Measurements from ENCODE around the gene CHMP4B.

Gene CHMP4B

DNA sequence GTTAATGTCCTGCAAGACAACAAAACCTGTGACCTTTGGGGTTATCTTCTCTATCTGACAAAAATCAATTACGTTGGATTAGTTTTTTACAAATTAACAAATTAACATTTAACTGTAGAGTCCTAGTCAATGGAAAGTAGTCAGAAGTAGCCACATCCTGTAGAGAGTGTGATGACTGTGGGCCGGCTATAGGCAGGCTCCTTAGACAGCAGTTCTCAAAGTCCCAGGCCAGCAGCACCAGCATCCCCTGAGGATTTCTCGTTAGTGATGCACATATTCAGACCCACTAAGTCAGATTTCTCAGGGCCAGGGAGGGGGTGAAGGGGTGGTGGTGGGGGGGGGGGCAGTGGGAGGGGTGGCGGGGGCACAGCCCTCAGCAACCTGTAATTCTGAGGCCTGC is 42.1 kb upstream of the CHMP4B start:
- no peak for DNase-seq (ENCODE audit: low read depth)
- H3K4me3 ChIP-seq (ENCODE audit: low read length) = no peak overlapping the region
- TF ChIP-seq, protein P1, sequence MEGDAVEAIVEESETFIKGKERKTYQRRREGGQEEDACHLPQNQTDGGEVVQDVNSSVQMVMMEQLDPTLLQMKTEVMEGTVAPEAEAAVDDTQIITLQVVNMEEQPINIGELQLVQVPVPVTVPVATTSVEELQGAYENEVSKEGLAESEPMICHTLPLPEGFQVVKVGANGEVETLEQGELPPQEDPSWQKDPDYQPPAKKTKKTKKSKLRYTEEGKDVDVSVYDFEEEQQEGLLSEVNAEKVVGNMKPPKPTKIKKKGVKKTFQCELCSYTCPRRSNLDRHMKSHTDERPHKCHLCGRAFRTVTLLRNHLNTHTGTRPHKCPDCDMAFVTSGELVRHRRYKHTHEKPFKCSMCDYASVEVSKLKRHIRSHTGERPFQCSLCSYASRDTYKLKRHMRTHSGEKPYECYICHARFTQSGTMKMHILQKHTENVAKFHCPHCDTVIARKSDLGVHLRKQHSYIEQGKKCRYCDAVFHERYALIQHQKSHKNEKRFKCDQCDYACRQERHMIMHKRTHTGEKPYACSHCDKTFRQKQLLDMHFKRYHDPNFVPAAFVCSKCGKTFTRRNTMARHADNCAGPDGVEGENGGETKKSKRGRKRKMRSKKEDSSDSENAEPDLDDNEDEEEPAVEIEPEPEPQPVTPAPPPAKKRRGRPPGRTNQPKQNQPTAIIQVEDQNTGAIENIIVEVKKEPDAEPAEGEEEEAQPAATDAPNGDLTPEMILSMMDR (IDR thresholded peaks at IDR 0.05; ENCODE audit: insufficient read depth, low read depth, low read length, missing control alignments) = no peak

DNA sequence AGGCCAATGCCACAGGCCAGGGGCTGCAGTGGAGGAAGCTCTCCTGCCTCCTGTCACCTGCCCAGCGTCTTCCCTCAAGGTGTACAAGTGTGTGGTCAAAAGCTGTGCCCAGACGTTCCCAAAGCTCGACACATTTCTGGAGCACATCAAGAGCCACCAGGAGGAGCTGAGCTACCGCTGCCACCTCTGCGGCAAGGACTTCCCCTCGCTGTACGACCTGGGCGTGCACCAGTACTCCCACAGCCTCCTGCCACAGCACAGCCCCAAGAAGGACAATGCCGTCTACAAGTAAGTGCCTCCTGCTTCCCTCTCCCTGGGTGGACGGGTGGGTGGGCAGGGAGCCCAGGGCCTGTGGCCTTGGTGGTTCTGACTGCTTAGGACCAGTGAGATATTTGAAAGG is 41.1 kb upstream of the CHMP4B start:
- no peak for DNase-seq (ENCODE audit: low read depth)
- TF ChIP-seq, protein P1 (IDR thresholded peaks at IDR 0.05; ENCODE audit: insufficient read depth, low read depth, low read length, missing control alignments) = no peak
- no peak overlapping the region for H3K4me3 ChIP-seq (ENCODE audit: low read length)

DNA sequence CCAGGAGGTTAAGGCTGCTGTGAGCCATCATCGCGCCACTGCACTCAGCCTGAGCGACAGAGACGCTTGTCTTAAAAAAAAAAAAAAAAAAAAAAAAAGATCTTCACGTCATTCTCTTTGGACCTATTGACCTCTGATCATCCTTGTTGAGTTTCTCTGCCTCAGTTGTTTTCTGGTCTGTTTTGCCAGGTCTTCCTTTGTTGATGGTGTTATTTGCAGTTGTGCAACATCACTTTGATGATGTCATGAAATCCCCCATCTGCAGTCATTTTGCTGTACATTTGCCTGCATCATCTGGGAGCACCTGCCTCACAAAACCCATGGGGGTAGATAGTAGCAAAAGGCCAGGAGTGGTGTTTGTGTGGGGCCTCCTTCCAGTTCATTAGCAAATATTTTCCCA is 39.2 kb upstream of the CHMP4B start:
- TF ChIP-seq, protein P1 (IDR thresholded peaks at IDR 0.05; ENCODE audit: insufficient read depth, low read depth, low read length, missing control alignments) = no peak
- H3K4me3 ChIP-seq (ENCODE audit: low read length) = no peak overlapping the region
- no peak for DNase-seq (ENCODE audit: low read depth)

DNA sequence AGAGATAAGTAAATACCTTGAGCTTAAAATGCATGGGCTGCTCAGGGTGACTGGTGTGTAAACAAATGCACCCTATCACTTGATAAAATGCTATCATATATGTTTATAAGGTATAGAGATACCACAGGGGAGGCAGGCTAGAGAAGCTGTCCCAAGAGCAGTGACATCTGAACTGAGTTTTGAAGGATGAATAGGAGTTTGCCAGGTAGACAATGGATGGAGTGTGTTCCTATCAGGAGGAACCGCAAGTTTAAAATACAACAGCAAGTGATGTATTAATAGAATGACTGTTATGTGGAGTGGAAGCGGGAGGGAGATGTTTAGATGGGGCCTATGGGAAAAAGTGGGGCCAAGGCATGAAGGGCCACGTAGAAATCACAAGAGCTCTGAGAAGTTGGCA is 38.7 kb upstream of the CHMP4B start:
- no peak for DNase-seq (ENCODE audit: low read depth)
- no peak overlapping the region for H3K4me3 ChIP-seq (ENCODE audit: low read length)
- TF ChIP-seq, protein P1 (IDR thresholded peaks at IDR 0.05; ENCODE audit: insufficient read depth, low read depth, low read length, missing control alignments) = no peak

DNA sequence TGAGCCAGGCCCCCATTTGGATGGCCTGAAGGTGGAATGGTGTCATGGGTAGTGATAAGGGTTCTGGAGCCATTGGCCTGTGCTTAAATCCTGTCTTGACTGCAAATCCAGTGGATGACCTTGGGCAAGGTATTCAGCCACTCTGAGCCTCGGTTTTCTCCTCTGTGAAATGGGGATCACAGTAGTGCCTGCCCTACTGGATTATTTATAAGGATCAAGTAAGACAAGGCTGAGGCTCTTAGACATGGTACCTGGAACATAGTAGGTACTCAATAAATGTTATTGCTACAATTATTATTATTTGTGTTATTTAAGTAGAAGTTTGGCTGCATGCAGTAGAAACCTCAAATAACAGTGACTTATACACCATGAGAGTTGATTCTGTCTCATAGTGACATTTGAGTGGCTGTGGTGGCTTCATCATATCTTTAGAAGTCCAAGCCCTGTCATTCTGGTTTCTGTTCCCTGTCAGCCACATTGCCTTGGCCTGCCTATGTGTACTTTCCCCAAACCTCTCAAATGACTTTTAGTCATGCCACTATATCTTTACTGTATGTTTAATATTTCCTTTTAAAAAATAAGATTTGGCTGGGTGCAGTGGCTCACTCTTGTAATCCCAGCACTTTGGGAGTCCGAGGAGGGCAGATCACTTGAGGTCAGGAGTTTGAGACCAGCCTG is 37.6 kb upstream of the CHMP4B start:
- TF ChIP-seq, protein P1 (IDR thresholded peaks at IDR 0.05; ENCODE audit: insufficient read depth, low read depth, low read length, missing control alignments) = no peak
- DNase-seq (ENCODE audit: low read depth) = no peak
- H3K4me3 ChIP-seq (ENCODE audit: low read length) = no peak overlapping the region

DNA sequence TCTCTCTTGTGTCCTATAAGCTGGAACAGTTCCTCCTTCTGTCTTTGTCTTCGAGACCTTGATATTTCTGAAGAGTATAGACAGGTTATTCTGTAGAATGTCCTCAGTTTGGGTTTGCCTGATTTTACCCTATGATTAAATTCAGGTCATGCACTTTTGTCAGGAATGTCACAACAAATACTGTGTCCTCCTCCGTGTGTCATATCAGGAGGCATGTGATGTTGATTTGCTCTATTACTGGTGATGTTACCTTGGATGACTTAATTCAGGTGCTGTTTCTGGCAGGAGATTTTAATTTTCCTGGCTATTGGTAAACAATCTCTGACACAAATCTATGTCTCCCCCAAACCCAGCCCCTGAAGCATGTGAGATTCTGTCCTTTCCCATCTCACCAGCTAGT is 33.3 kb upstream of the CHMP4B start:
- no peak overlapping the region for H3K4me3 ChIP-seq (ENCODE audit: low read length)
- TF ChIP-seq, protein P1 (IDR thresholded peaks at IDR 0.05; ENCODE audit: insufficient read depth, low read depth, low read length, missing control alignments) = no peak
- DNase-seq (ENCODE audit: low read depth) = no peak

DNA sequence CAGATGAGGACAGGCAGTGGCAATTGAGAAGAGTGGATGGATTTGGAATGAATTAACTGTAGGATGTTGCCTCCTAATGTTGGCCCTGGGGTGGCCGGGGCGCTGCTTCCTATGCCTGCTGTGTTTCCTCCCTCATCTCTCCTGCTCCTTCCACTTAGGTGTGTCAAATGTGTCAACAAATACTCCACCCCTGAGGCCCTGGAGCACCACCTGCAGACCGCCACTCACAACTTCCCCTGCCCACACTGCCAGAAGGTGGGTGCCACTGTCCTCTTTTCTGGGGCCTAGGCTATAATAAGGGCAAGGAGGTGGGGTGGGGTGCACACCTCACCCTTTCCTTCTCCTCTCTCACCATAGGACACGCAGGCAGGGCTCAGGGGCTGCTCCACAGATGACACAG is 30.0 kb upstream of the CHMP4B start:
- TF ChIP-seq, protein P1 (IDR thresholded peaks at IDR 0.05; ENCODE audit: insufficient read depth, low read depth, low read length, missing control alignments) = no peak
- DNase-seq (ENCODE audit: low read depth) = no peak
- no peak overlapping the region for H3K4me3 ChIP-seq (ENCODE audit: low read length)

All from epithelial cell of esophagus (primary cell).